Measurements from ENCODE around the gene KCNQ1.

DNA sequence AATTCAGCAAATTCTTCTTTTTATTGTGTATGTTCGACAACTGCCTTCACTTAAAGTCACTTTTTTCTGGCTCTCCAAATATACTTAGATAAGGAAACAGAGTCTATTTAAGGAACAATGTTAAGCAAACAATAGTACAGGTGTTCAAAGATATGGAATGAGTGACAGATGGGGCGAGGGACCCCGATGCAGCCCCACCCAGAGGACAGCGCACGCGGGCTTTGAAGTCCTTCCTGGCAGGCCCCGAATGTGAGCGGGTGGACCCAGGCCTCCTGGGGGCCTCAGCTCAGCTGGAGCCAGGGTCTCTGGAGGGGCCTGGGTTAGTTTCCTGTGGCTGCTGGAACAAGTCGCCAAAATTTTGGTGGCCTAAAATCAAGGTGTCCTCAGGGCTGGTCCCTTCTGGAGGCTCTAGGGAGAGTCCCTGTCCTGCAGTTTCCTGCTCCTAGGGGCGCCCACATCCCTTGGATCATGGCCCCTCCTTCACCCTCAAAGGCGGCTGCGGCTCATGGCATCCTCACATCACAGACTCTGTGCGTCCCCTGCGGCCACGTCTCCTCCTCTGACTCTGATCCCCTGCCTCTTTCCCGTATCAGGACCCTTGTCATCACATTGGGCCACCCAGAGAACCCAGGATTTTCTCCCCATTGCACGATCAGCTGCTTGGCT is 295.6 kb downstream of the KCNQ1 start:
- TF ChIP-seq ZFP3 (CRISPR knock-in tag; IDR thresholded peaks at IDR 0.05) (no peak), ARNTL (CRISPR knock-in tag; IDR thresholded peaks at IDR 0.05; ENCODE audit: borderline replicate concordance, low read depth) (no peak), ZNF8 (CRISPR knock-in tag; IDR thresholded peaks at IDR 0.05) (no peak), RARB (CRISPR knock-in tag; IDR thresholded peaks at IDR 0.05) (no peak), ZNF70 (CRISPR knock-in tag; IDR thresholded peaks at IDR 0.05) (no peak), BACH2 (CRISPR knock-in tag; IDR thresholded peaks at IDR 0.05; ENCODE audit: borderline replicate concordance) (no peak), ZFP30 (CRISPR knock-in tag; IDR thresholded peaks at IDR 0.05) (no peak), CSDC2 (CRISPR knock-in tag; IDR thresholded peaks at IDR 0.05) (no peak), ISL1 (CRISPR knock-in tag; IDR thresholded peaks at IDR 0.05) (no peak)
- TF ChIP-seq, protein P1, sequence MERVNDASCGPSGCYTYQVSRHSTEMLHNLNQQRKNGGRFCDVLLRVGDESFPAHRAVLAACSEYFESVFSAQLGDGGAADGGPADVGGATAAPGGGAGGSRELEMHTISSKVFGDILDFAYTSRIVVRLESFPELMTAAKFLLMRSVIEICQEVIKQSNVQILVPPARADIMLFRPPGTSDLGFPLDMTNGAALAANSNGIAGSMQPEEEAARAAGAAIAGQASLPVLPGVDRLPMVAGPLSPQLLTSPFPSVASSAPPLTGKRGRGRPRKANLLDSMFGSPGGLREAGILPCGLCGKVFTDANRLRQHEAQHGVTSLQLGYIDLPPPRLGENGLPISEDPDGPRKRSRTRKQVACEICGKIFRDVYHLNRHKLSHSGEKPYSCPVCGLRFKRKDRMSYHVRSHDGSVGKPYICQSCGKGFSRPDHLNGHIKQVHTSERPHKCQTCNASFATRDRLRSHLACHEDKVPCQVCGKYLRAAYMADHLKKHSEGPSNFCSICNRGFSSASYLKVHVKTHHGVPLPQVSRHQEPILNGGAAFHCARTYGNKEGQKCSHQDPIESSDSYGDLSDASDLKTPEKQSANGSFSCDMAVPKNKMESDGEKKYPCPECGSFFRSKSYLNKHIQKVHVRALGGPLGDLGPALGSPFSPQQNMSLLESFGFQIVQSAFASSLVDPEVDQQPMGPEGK (CRISPR knock-in tag; IDR thresholded peaks at IDR 0.05; ENCODE audit: borderline replicate concordance) = no peak
- TF ChIP-seq, protein P2, sequence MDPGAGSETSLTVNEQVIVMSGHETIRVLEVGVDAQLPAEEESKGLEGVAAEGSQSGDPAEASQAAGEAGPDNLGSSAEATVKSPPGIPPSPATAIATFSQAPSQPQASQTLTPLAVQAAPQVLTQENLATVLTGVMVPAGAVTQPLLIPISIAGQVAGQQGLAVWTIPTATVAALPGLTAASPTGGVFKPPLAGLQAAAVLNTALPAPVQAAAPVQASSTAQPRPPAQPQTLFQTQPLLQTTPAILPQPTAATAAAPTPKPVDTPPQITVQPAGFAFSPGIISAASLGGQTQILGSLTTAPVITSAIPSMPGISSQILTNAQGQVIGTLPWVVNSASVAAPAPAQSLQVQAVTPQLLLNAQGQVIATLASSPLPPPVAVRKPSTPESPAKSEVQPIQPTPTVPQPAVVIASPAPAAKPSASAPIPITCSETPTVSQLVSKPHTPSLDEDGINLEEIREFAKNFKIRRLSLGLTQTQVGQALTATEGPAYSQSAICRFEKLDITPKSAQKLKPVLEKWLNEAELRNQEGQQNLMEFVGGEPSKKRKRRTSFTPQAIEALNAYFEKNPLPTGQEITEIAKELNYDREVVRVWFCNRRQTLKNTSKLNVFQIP (CRISPR knock-in tag; IDR thresholded peaks at IDR 0.05; ENCODE audit: borderline replicate concordance, low read depth) = no peak

All from SK-N-SH treated with all-trans-retinoic acid at 6 μM for 48 hours (cell line).